DND-41 (cell line): ENCODE results near the gene CELA2A.

ENCODE experiments used
- ATAC-seq: fragments of 200-7000 bp; cut with Tn5 transposase; 3 replicates; pipeline ENCODE4 v1.9.1; 2021; ENCODE audit warnings: low read depth; ENCODE audit not compliant: insufficient read depth
- DNase-seq: peaks from one replicate; pipeline ENCODE4 v3.0.0-alpha.2; 2020
- H2AFZ ChIP-seq: 2 replicates; pipeline ENCODE4 v1.6.0; 2012; ENCODE audit warnings: low read depth, low read length
- H3K27ac ChIP-seq: 2 replicates; pipeline ENCODE4 v1.5.1; 2012; ENCODE audit warnings: low read length, inconsistent platforms
- H3K27me3 ChIP-seq: fragments of 200-600 bp; sonication (generic); 2 replicates; pipeline ENCODE4 v1.6.0; 2012; ENCODE audit warnings: low read length, mild to moderate bottlenecking, inconsistent platforms; ENCODE audit not compliant: insufficient read depth, poor library complexity
- H3K36me3 ChIP-seq: 2 replicates; pipeline ENCODE4 v1.5.1; 2012; ENCODE audit warnings: low read length, inconsistent platforms; ENCODE audit not compliant: insufficient read depth
- H3K4me1 ChIP-seq: 2 replicates; pipeline ENCODE4 v1.5.1; 2012; ENCODE audit warnings: mild to moderate bottlenecking, low read length; ENCODE audit not compliant: insufficient read depth
- H3K4me2 ChIP-seq: 2 replicates; pipeline ENCODE4 v1.6.0; 2012; ENCODE audit warnings: mild to moderate bottlenecking, moderate library complexity, low read length, inconsistent platforms; ENCODE audit not compliant: insufficient read depth
- H3K4me3 ChIP-seq, 2 experiments: fragments of 200-600 bp in 1 of 2; shearing (Covaris generic) in 1 of 2; 2 replicates each; pipeline ENCODE4 v1.5.1; 2012 to 2016; ENCODE audit warnings: inconsistent platforms in 2 of 2, low read length in 2 of 2, mild to moderate bottlenecking in 2 of 2, low read depth in 1 of 2, moderate library complexity in 1 of 2
- H3K79me2 ChIP-seq: 2 replicates; pipeline ENCODE4 v1.6.0; 2012; ENCODE audit warnings: low read length, inconsistent platforms; ENCODE audit not compliant: insufficient read depth
- H3K9ac ChIP-seq: 2 replicates; pipeline ENCODE4 v1.6.0; 2012; ENCODE audit warnings: low read depth, mild to moderate bottlenecking, inconsistent platforms, low read length, moderate library complexity
- H3K9me3 ChIP-seq: 2 replicates; pipeline ENCODE4 v1.5.1; 2012; ENCODE audit warnings: low read length, moderate library complexity, mild to moderate bottlenecking, inconsistent platforms; ENCODE audit not compliant: insufficient read depth, severe bottlenecking
- H4K20me1 ChIP-seq: 2 replicates; pipeline ENCODE4 v1.6.0; 2012; ENCODE audit warnings: low read length; ENCODE audit not compliant: insufficient read depth
- CTCF ChIP-seq: IDR thresholded peaks from 2 replicates; pipeline ENCODE4 v1.5.1; 2012; ENCODE audit warnings: borderline replicate concordance, low read length, moderate library complexity, mild to moderate bottlenecking; ENCODE audit not compliant: poor library complexity, severe bottlenecking; ENCODE audit errors: extremely low read depth
- EZH2 ChIP-seq: IDR thresholded peaks from 3 replicates; pipeline ENCODE4 v1.6.1; 2012; ENCODE audit warnings: borderline replicate concordance, low read depth, mild to moderate bottlenecking, moderate library complexity, low read length, inconsistent platforms; ENCODE audit not compliant: severe bottlenecking

Gene CELA2A

GRCh38 chr1:15492596-15492995 lies 36.1 kb downstream of the CELA2A start:
- Histone ChIP-seq H3K36me3 (no peaks in the 10 kb centered on the region), H3K9me3 (no peaks in the 10 kb centered on the region), H2AFZ (no peak overlapping the region), H3K4me3 (no peak overlapping the region), H3K27me3 (no peaks in the 10 kb centered on the region), H3K79me2 (no peaks in the 10 kb centered on the region), H4K20me1 (no peaks in the 10 kb centered on the region), H3K9ac (no peak overlapping the region), H3K4me2 (no peak overlapping the region), H3K4me1 (no peaks in the 10 kb centered on the region), H3K27ac (no peak overlapping the region)
- DNase-seq (no peak), ATAC-seq (no peak)
- TF ChIP-seq CTCF = no peak
- TF ChIP-seq EZH2 = no peak

- Histone ChIP-seq H2AFZ (no peak overlapping the region), H3K27me3 (no peaks in the 10 kb centered on the region), H3K79me2 (no peaks in the 10 kb centered on the region), H3K4me1 (no peaks in the 10 kb centered on the region), H3K4me2 (no peak overlapping the region), H3K36me3 (no peaks in the 10 kb centered on the region), H3K4me3 (no peak overlapping the region), H3K9ac (no peak overlapping the region), H3K9me3 (no peaks in the 10 kb centered on the region), H3K27ac (no peak overlapping the region), H4K20me1 (no peaks in the 10 kb centered on the region)
- DNase-seq (no peak), ATAC-seq (no peak)
- no peak for TF ChIP-seq CTCF
- TF ChIP-seq EZH2 = no peak
Observed at GRCh38 chr1:15493869-15494390, 37.4 kb downstream of the CELA2A start.

GRCh38 chr1:15500184-15501178 lies 43.9 kb downstream of the CELA2A start:
- Histone ChIP-seq H3K4me2 (no peak overlapping the region), H3K27me3 (no peaks in the 10 kb centered on the region)

More at GRCh38 chr1:15500184-15501178, 43.9 kb downstream of the CELA2A start:
- H3K4me1 ChIP-seq = no peaks in the 10 kb centered on the region
- H3K4me3 ChIP-seq = no peak overlapping the region
- no peaks in the 10 kb centered on the region for H3K9me3 ChIP-seq
- no peaks in the 10 kb centered on the region for H4K20me1 ChIP-seq
- no peak for TF ChIP-seq CTCF
- no peak for TF ChIP-seq EZH2
- no peak overlapping the region for H2AFZ ChIP-seq
- no peaks in the 10 kb centered on the region for H3K79me2 ChIP-seq
- no peak overlapping the region for H3K27ac ChIP-seq
- ATAC-seq (no peak), DNase-seq (no peak)
- H3K36me3 ChIP-seq = no peaks in the 10 kb centered on the region
- H3K9ac ChIP-seq = no peak overlapping the region
